Spleen (tissue), 11 donors: ENCODE data around the gene MRPS18A. TPM values are rescaled to one million over a fixed set of nuclear protein-coding genes. Genes with fewer than 3 reads are reported as not detected.

ENCODE experiments used
- DNase-seq: peaks from one replicate; pipeline ENCODE4 v3.0.0-alpha.2; 2020
- H3K27ac ChIP-seq, 8 donors: fragments of 200-600 bp; sonication (generic) in 7 of 8; 1 replicate in 4 of 8; 2 replicates in 4 of 8; pipeline versions ENCODE4 v1.5.0 to v1.8.0; 2016 to 2021; ENCODE audit warnings: inconsistent platforms in 4 of 8, mild to moderate bottlenecking in 4 of 8, moderate library complexity in 1 of 8
- H3K27me3 ChIP-seq, 7 donors: fragments of 200-600 bp; sonication (generic) in 6 of 7; replicated peaks in 1 of 7; 1 replicate in 4 of 7; 2 replicates in 3 of 7; pipeline versions ENCODE4 v1.5.0 to v1.8.0; 2016 to 2021; ENCODE audit warnings: inconsistent platforms in 3 of 7, mild to moderate bottlenecking in 1 of 7
- H3K36me3 ChIP-seq, 6 donors: fragments of 200-600 bp; sonication (generic) in 5 of 6; 1 replicate in 4 of 6; 2 replicates in 2 of 6; pipeline versions ENCODE4 v1.5.0 to v1.8.0; 2016 to 2021; ENCODE audit warnings: inconsistent platforms in 2 of 6
- H3K4me1 ChIP-seq, 6 donors: fragments of 200-600 bp; sonication (generic) in 5 of 6; 1 replicate in 3 of 6; 2 replicates in 3 of 6; pipeline versions ENCODE4 v1.5.0 to v1.8.0; 2016 to 2021; ENCODE audit warnings: inconsistent platforms in 3 of 6
- H3K4me3 ChIP-seq, 8 donors: fragments of 200-600 bp; sonication (generic) in 7 of 8; 1 replicate in 4 of 8; 2 replicates in 4 of 8; pipeline versions ENCODE4 v1.5.0 to v1.8.0; 2016 to 2021; ENCODE audit warnings: inconsistent platforms in 4 of 8, mild to moderate bottlenecking in 4 of 8, moderate library complexity in 2 of 8
- H3K9me3 ChIP-seq, 8 donors: fragments of 200-600 bp; sonication (generic) in 7 of 8; 1 replicate in 4 of 8; 2 replicates in 4 of 8; pipeline versions ENCODE4 v1.5.0 to v1.8.0; 2016 to 2021; ENCODE audit warnings: inconsistent platforms in 4 of 8
- POLR2A ChIP-seq, 3 donors: fragments of 450-650 bp; IDR thresholded peaks; one replicate each; pipeline ENCODE4 v1.5.1; 2017; ENCODE audit warnings: antibody characterized with exemption in 3 of 3, mild to moderate bottlenecking in 1 of 3
- POLR2AphosphoS5 ChIP-seq, 3 donors: sonication (generic); formaldehyde crosslinking; IDR thresholded peaks; one replicate each; pipeline ENCODE4 v1.5.1; 2017; ENCODE audit warnings: antibody characterized with exemption in 3 of 3
- WGBS, 5 donors: extraction: QIAGEN DNeasy Blood & Tissue Kit in 3 of 5; methylation state at CpG; one replicate each; pipeline versions ENCODE4 v1.1.5 to v1.1.7; 2013 to 2018; 5-methylcytosine and 5-hydroxymethylcytosine counted together
- intact Hi-C: fragments of 100-400 bp; cut with DNase I; formaldehyde crosslinking; loops from one replicate; pipeline ENCODE4 v1.15.0; 2023; ENCODE audit warnings: low total_unique reads
- polyA plus RNA-seq, 3 donors: library from polyadenylated mRNA; stranded (reverse); fragments of 200-250 nt; gene quantifications; one replicate each; pipeline ENCODE4 v1.2.1, GENCODE V29; 2013
- total RNA-seq, 7 donors: library from RNA; depleted of rRNA in 3 of 7; stranded (reverse); fragments of >200 nt in 3 of 7; fragmentation: NEBNext Ultra II Directional in 4 of 7; extraction: Animal tissue kit (Norgen Biotek cat#: 25700) in 4 of 7; gene quantifications; one replicate each; pipeline versions ENCODE4 v1.1.0 to v1.2.1, GENCODE V29; 2016 to 2021
- TF ChIP-seq, protein P1 (sequence below), 11 experiments: fragments of 200-600 bp in 7 of 11; fragments of 450-650 bp in 4 of 11; sonication (generic) in 4 of 11; IDR thresholded peaks in 8 of 11; conservative IDR thresholded peaks in 3 of 11; 1 replicate in 7 of 11; 2 replicates in 4 of 11; pipeline versions ENCODE4 v1.4.0 to v1.8.0; 2016 to 2021; ENCODE audit warnings: antibody characterized with exemption in 11 of 11, inconsistent platforms in 4 of 11, mild to moderate bottlenecking in 1 of 11
- donor health status: healthy with polysubstance abuse.
- donor health status: DM: no; HTN: no; CAD: no; lungs with moderate emphysema.
- donor health status: DM: no; HTN: no; CAD: no.
- donor health status: Bipolar disorder and iron deficiency.
- donor health status: healthy.
- donor health status: DM: no; HTN: no; CAD: no.
- donor health status: DM: yes; HTN: yes; CAD: no.

The MRPS18A gene
- total and polyA plus RNA-seq, 10 donors: 28.0 to 48.6 (median 31.5) TPM

DNA sequence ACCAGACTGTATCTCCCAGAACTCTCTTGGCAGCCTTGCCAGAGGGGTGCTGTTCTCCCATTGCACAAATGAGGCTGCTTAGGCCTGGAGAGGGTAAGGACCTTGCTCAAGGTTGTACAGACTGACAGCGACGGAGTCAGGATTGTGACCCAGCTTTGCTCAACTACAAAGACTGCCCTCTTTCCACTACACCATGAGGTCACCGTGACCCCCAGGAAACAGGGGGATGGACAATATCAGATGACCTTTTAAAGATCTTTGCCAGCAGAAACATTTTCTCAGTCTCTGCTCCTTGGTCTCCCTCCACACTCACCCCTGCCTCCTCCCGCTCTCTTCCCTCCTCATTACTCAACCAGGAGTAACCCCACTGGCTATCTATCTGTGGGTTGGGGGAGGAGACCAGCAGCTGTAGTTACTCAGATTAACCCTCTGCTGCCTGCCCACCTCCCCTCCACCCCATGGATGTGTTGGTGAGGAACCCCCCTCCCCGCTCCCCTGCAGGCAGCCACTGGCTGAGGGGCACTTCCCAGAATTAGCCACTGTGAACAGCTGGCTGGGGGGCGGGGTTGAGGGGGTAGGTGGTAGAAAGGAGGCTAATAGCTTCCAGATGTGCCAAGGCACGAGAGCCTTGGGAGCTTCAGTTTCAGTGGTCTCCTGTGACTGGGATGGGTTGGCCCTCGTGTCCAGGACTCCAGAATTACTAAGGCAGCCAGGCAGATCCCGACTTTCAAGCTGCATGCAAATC lies 26.9 kb upstream of the MRPS18A start:
- intact Hi-C loops: no loop called here
- 53 to 63% (median 60%) methylated on average over 7 to 9 of the region's 9 CpGs for WGBS, 5 donors
- peak overlapping the region in 7 of 8 donors; percentile 16 to 79 (median 65) for H3K27ac ChIP-seq

DNA sequence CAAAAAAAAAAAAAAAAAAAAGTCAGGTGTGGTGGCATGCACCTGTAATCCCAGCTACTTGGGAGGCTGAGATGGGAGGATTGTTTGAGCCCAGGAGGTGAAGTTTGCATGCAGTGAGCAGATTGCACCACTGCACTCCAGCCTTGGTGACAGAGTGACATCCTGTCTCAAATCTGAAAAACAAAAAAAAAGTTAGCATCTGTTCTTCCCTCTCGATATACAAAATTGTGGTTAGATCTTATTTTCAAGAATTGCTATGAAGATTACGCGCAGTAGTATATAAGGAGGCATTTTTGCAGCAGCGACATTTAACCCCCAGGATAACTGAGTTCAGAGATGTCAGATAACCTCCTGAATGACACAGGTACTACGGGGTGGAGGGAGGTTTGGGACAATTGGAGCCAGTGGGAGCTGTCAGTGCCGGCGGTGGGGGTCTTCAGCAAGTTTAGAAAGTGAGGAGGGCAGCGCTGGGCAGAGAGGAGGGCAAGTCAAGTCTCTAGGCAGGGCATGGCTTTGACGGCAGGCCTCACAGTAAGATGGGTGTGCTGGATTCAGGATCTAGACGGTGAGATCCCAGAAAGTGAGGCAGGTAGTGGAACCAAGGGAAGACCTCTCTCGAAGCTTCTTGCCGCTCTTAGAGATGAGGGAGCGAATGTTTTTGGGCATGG lies 26.2 kb upstream of the MRPS18A start:
- Histone ChIP-seq H3K27me3 (no peaks in the 10 kb centered on the region), H3K4me1 (peaks cover 0 to 53% (median 29%) of the 10 kb centered on the region in 6 donors), H3K4me3 (peak overlapping the region in 1 of 8 donors; percentile 25), H3K9me3 (no peaks in the 10 kb centered on the region), H3K27ac (peak overlapping the region in 7 of 8 donors; percentile 16 to 79 (median 65)), H3K36me3 (no peaks in the 10 kb centered on the region)
- TF ChIP-seq, protein P1, sequence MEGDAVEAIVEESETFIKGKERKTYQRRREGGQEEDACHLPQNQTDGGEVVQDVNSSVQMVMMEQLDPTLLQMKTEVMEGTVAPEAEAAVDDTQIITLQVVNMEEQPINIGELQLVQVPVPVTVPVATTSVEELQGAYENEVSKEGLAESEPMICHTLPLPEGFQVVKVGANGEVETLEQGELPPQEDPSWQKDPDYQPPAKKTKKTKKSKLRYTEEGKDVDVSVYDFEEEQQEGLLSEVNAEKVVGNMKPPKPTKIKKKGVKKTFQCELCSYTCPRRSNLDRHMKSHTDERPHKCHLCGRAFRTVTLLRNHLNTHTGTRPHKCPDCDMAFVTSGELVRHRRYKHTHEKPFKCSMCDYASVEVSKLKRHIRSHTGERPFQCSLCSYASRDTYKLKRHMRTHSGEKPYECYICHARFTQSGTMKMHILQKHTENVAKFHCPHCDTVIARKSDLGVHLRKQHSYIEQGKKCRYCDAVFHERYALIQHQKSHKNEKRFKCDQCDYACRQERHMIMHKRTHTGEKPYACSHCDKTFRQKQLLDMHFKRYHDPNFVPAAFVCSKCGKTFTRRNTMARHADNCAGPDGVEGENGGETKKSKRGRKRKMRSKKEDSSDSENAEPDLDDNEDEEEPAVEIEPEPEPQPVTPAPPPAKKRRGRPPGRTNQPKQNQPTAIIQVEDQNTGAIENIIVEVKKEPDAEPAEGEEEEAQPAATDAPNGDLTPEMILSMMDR (IDR thresholded peaks at IDR 0.05 in 8 of 11, conservative IDR thresholded peaks at IDR 0.05 in 3 of 11): no peak
- WGBS, 5 donors: 75 to 81% (median 77%) methylated on average over 13 of the region's 13 CpGs
- DNase-seq: no peak
- intact Hi-C loops: no loop called here

More for the DNA sequence above, 26.9 kb upstream of the MRPS18A start:
- TF ChIP-seq POLR2AphosphoS5 (IDR thresholded peaks at IDR 0.05) (peak in 2 of 3 donors; percentile 15 to 59), POLR2A (IDR thresholded peaks at IDR 0.05) (no peak)
- TF ChIP-seq, protein P1 (IDR thresholded peaks at IDR 0.05 in 8 of 11, conservative IDR thresholded peaks at IDR 0.05 in 3 of 11): no peak
- Histone ChIP-seq H3K4me3 (peak overlapping the region in 1 of 8 donors; percentile 25), H3K9me3 (no peaks in the 10 kb centered on the region), H3K27me3 (peaks cover 0 to 4% (median 0%) of the 10 kb centered on the region in 7 donors), H3K4me1 (peaks cover 0 to 46% (median 28%) of the 10 kb centered on the region in 6 donors), H3K36me3 (no peaks in the 10 kb centered on the region)
- no peak for DNase-seq

GRCh38 chr6:43712579-43712978 lies 25.0 kb upstream of the MRPS18A start:
- intact Hi-C loops: no loop called here
- Histone ChIP-seq H3K4me1 (peaks cover 0 to 59% (median 34%) of the 10 kb centered on the region in 6 donors), H3K9me3 (no peaks in the 10 kb centered on the region), H3K27ac (peak overlapping the region in 2 of 8 donors; percentile 11 to 21), H3K4me3 (no peak overlapping the region), H3K36me3 (no peaks in the 10 kb centered on the region), H3K27me3 (no peaks in the 10 kb centered on the region)
- no peak for TF ChIP-seq POLR2AphosphoS5 (IDR thresholded peaks at IDR 0.05)
- TF ChIP-seq, protein P1 (IDR thresholded peaks at IDR 0.05 in 8 of 11, conservative IDR thresholded peaks at IDR 0.05 in 3 of 11): no peak
- no peak for TF ChIP-seq POLR2A (IDR thresholded peaks at IDR 0.05)
- WGBS, 5 donors: 76 to 83% (median 78%) methylated on average over 6 of the region's 6 CpGs
- no peak for DNase-seq

- no peak for DNase-seq
- H3K4me3 ChIP-seq: no peak overlapping the region
- H3K27ac ChIP-seq: peak overlapping the region in 2 of 8 donors; percentile 74 to 76
- intact Hi-C loops: no loop called here
- H3K4me1 ChIP-seq: peaks cover 10 to 66% (median 47%) of the 10 kb centered on the region in 6 donors
- H3K36me3 ChIP-seq: no peaks in the 10 kb centered on the region
- no peaks in the 10 kb centered on the region for H3K27me3 ChIP-seq
- TF ChIP-seq POLR2AphosphoS5 (IDR thresholded peaks at IDR 0.05) (no peak), POLR2A (IDR thresholded peaks at IDR 0.05) (no peak)
- TF ChIP-seq, protein P1 (IDR thresholded peaks at IDR 0.05 in 8 of 11, conservative IDR thresholded peaks at IDR 0.05 in 3 of 11): no peak
- H3K9me3 ChIP-seq: no peaks in the 10 kb centered on the region
- WGBS, 5 donors: 66 to 89% (median 86%) methylated on average over 4 of the region's 4 CpGs
Measured at GRCh38 chr6:43710576-43710975, 23.0 kb upstream of the MRPS18A start.
